HCT116 (cell line): ENCODE data around the gene RBM46. TPM values are rescaled to one million over a fixed set of nuclear protein-coding genes. Genes with fewer than 3 reads are reported as not detected.

Source experiments
- ATAC-seq: fragments of 200-7000 bp; cut with Tn5 transposase; 2 replicates; pipeline ENCODE4 v1.9.1; 2020; ENCODE audit warnings: mild to moderate bottlenecking, moderate library complexity
- BruUV-seq: library from RNA; stranded (reverse); fragments of 400-500 nt; replicated peaks from 2 replicates; lab custom pipeline; 2021; lab: Mats Ljungman, UMichigan
- CTCF ChIA-PET: fragments of 300-600 bp; sonication (Branson Sonifier 250); formaldehyde crosslinking; loops from one replicate; lab custom pipeline; 2021; ENCODE audit warnings: antibody characterized with exemption; lab: Charles Lee
- POLR2A ChIA-PET: fragments of 300-600, 350-600 bp; sonication (Branson Sonifier 250); formaldehyde crosslinking; loops from one replicate; lab custom pipeline; 2021; ENCODE audit warnings: antibody characterized with exemption; lab: Charles Lee
- RAD21 ChIA-PET, 2 experiments: fragments of 300-600 bp; sonication (Branson Sonifier 250); formaldehyde crosslinking; loops; one replicate each; lab custom pipeline; 2023; ENCODE audit warnings: low total read pairs in 2 of 2; ENCODE audit not compliant: uncharacterized antibody in 2 of 2, unreplicated experiment in 2 of 2, low non-redundant PET in 1 of 2; lab: Charles Lee
- DNase-seq: peaks from one replicate; pipeline ENCODE4 v3.0.0-alpha.2; 2010; ENCODE audit warnings: low read depth, low spot score
- H2AFZ ChIP-seq: fragments of 200-600 bp; shearing (Covaris generic), sonication (generic); 2 replicates; pipeline ENCODE4 v1.6.1; 2017; ENCODE audit warnings: low read depth, mixed run types, mixed read lengths, antibody characterized with exemption, low read length; ENCODE audit not compliant: poor library complexity, severe bottlenecking
- H3K27ac ChIP-seq: 2 replicates; pipeline ENCODE4 v1.5.1; 2012; ENCODE audit warnings: low read depth, low read length
- H3K27me3 ChIP-seq: fragments of 200-600 bp; sonication (generic); 2 replicates; pipeline ENCODE4 v1.6.1; 2016; ENCODE audit warnings: mixed run types, low read length, mixed read lengths; ENCODE audit not compliant: insufficient read depth
- H3K36me3 ChIP-seq, 2 experiments: fragments of 200-500 bp in 1 of 2; fragments of 200-600 bp in 1 of 2; sonication (Bioruptor generic) in 1 of 2; sonication (generic) in 1 of 2; 2 replicates each; pipeline versions ENCODE4 v1.5.1 to v1.6.1; 2014 to 2016; ENCODE audit warnings: low read length in 2 of 2, inconsistent platforms in 1 of 2, mixed read lengths in 1 of 2, mixed run types in 1 of 2; ENCODE audit not compliant: insufficient read depth in 2 of 2, control insufficient read depth in 1 of 2
- H3K4me1 ChIP-seq, 2 experiments: fragments of 200-600 bp in 1 of 2; sonication (generic) in 1 of 2; 2 replicates each; pipeline versions ENCODE4 v1.5.1 to v1.6.1; 2012 to 2017; ENCODE audit warnings: low read length in 2 of 2, inconsistent platforms in 1 of 2, mild to moderate bottlenecking in 1 of 2, mixed read lengths in 1 of 2, mixed run types in 1 of 2, moderate library complexity in 1 of 2; ENCODE audit not compliant: insufficient read depth in 2 of 2, control insufficient read depth in 1 of 2
- H3K4me2 ChIP-seq: fragments of 200-600 bp; sonication (generic); 2 replicates; pipeline ENCODE4 v1.6.1; 2017; ENCODE audit warnings: mixed run types, low read length, mixed read lengths
- H3K4me3 ChIP-seq, 2 experiments: fragments of 200-600 bp in 1 of 2; sonication (generic) in 1 of 2; replicated peaks in 1 of 2; 2 replicates each; pipeline ENCODE4 v1.5.1; 2011 to 2016; ENCODE audit warnings: low read length in 2 of 2, control low read depth in 1 of 2, low read depth in 1 of 2, mild to moderate bottlenecking in 1 of 2, mixed read lengths in 1 of 2, mixed run types in 1 of 2
- H3K79me2 ChIP-seq: fragments of 200-600 bp; sonication (generic); 2 replicates; pipeline ENCODE4 v1.6.1; 2017; ENCODE audit warnings: mild to moderate bottlenecking, mixed run types, low read length, moderate library complexity, mixed read lengths; ENCODE audit not compliant: insufficient read depth
- H3K9ac ChIP-seq: fragments of 200-600 bp; sonication (generic); 2 replicates; pipeline ENCODE4 v1.6.1; 2016; ENCODE audit warnings: low read length, mixed read lengths
- H3K9me2 ChIP-seq: fragments of 200-600 bp; sonication (generic), shearing (Covaris generic); 2 replicates; pipeline ENCODE4 v1.6.1; 2017; ENCODE audit warnings: mixed run types, mild to moderate bottlenecking, moderate library complexity; ENCODE audit not compliant: insufficient read depth
- H3K9me3 ChIP-seq, 2 experiments: fragments of 200-500 bp in 1 of 2; fragments of 200-600 bp in 1 of 2; sonication (Bioruptor generic) in 1 of 2; sonication (generic) in 1 of 2; 2 replicates each; pipeline ENCODE4 v1.6.1; 2014 to 2017; ENCODE audit warnings: low read length in 2 of 2, mixed read lengths in 2 of 2, inconsistent platforms in 1 of 2, low read depth in 1 of 2, mild to moderate bottlenecking in 1 of 2, mixed run types in 1 of 2, moderate library complexity in 1 of 2; ENCODE audit not compliant: control insufficient read depth in 1 of 2, insufficient read depth in 1 of 2
- H4K20me1 ChIP-seq: fragments of 200-600 bp; sonication (generic), shearing (Covaris generic); 2 replicates; pipeline ENCODE4 v1.6.1; 2017; ENCODE audit warnings: mixed run types, mild to moderate bottlenecking, moderate library complexity; ENCODE audit not compliant: insufficient read depth
- CBX3 ChIP-seq: IDR thresholded peaks from 2 replicates; pipeline ENCODE4 v1.6.1; 2012; ENCODE audit warnings: low read depth
- CEBPB ChIP-seq: IDR thresholded peaks from 2 replicates; pipeline ENCODE4 v1.6.1; 2012; ENCODE audit warnings: low read depth
- ELF1 ChIP-seq: IDR thresholded peaks from 2 replicates; pipeline ENCODE4 v1.6.1; 2012; ENCODE audit warnings: low read depth, borderline replicate concordance
- EZH2 ChIP-seq: fragments of 200-600 bp; sonication (generic); IDR thresholded peaks from 2 replicates; pipeline ENCODE4 v1.6.1; 2017; ENCODE audit warnings: antibody characterized with exemption, mixed run types
- EZH2phosphoT487 ChIP-seq: fragments of 200-600 bp; IDR thresholded peaks from 2 replicates; pipeline ENCODE4 v1.6.1; 2018; ENCODE audit warnings: antibody characterized with exemption, borderline replicate concordance
- FOSL1 ChIP-seq: IDR thresholded peaks from 2 replicates; pipeline ENCODE4 v1.6.1; 2012; ENCODE audit warnings: low read depth
- JUND ChIP-seq: IDR thresholded peaks from 2 replicates; pipeline ENCODE4 v1.6.1; 2012
- POLR2A ChIP-seq: IDR thresholded peaks from 2 replicates; pipeline ENCODE4 v1.7.0; 2011; ENCODE audit warnings: borderline replicate concordance; ENCODE audit not compliant: insufficient read depth, insufficient read length; ENCODE audit errors: extremely low read depth
- POLR2AphosphoS5 ChIP-seq: IDR thresholded peaks from 2 replicates; pipeline ENCODE4 v1.6.1; 2011; ENCODE audit warnings: mild to moderate bottlenecking, low read depth, low read length, moderate library complexity
- REST ChIP-seq: IDR thresholded peaks from 2 replicates; pipeline ENCODE4 v1.6.1; 2012; ENCODE audit warnings: low read depth
- SIN3A ChIP-seq: IDR thresholded peaks from 2 replicates; pipeline ENCODE4 v1.6.1; 2012; ENCODE audit warnings: low read depth
- SP1 ChIP-seq: IDR thresholded peaks from 2 replicates; pipeline ENCODE4 v1.6.1; 2012; ENCODE audit warnings: low read depth
- SRF ChIP-seq: IDR thresholded peaks from 2 replicates; pipeline ENCODE4 v1.6.1; 2012; ENCODE audit warnings: low read depth
- TCF7L2 ChIP-seq: IDR thresholded peaks from 2 replicates; pipeline ENCODE4 v1.7.0; 2011; ENCODE audit warnings: borderline replicate concordance, inconsistent platforms; ENCODE audit not compliant: insufficient read depth, insufficient read length; ENCODE audit errors: extremely low read depth
- YY1 ChIP-seq: IDR thresholded peaks from 2 replicates; pipeline ENCODE4 v1.6.1; 2011; ENCODE audit warnings: low read length, low read depth, moderate library complexity, mild to moderate bottlenecking; ENCODE audit not compliant: insufficient replicate concordance; ENCODE audit errors: extremely low read depth
- ZBTB33 ChIP-seq: IDR thresholded peaks from 2 replicates; pipeline ENCODE4 v1.6.1; 2011; ENCODE audit warnings: mild to moderate bottlenecking, low read length, moderate library complexity; ENCODE audit not compliant: insufficient replicate concordance; ENCODE audit errors: extremely low read depth
- ZFX ChIP-seq: fragments of 450-650 bp; IDR thresholded peaks from 2 replicates; pipeline ENCODE4 v1.6.1; 2017
- ZNF274 ChIP-seq: fragments of 200-500 bp; sonication (Bioruptor generic); IDR thresholded peaks from 2 replicates; pipeline ENCODE4 v1.6.1; 2014; ENCODE audit warnings: mild to moderate bottlenecking, low read depth, low read length, inconsistent platforms
- intact Hi-C: fragments of 100-400 bp; cut with micrococcal nuclease; formaldehyde crosslinking; loops from 2 replicates; pipeline ENCODE4 v1.10.0; 2022
- total RNA-seq: library from RNA; stranded (reverse); gene quantifications from one replicate; pipeline ENCODE4 v1.2.1, GENCODE V29; 2021; ENCODE audit not compliant: unreplicated experiment
- TF ChIP-seq, protein P1 (sequence below): IDR thresholded peaks from 2 replicates; pipeline ENCODE4 v1.6.1; 2012
- TF ChIP-seq, protein P2 (sequence below): IDR thresholded peaks from 2 replicates; pipeline ENCODE4 v1.6.1; 2012

The RBM46 gene
- total RNA-seq, 1 experiment from 2014 or later: 0.39 TPM

GRCh38 chr4:154738426-154738825 is 42.6 kb upstream of the RBM46 start:
- POLR2A ChIA-PET: no interaction called here
- BruUV-seq: no TSS peak
- H3K27ac ChIP-seq: no peak overlapping the region
- H3K4me2 ChIP-seq: no peak overlapping the region
- no peak for ATAC-seq
- no peaks in the 10 kb centered on the region for H3K9me2 ChIP-seq
- no peaks in the 10 kb centered on the region for H3K9me3 ChIP-seq
- H4K20me1 ChIP-seq: no peaks in the 10 kb centered on the region
- CTCF ChIA-PET: no interaction called here
- no peak overlapping the region for H3K4me3 ChIP-seq
- H3K9ac ChIP-seq: no peak overlapping the region
- intact Hi-C loops: no loop called here
- RAD21 ChIA-PET: no interaction called here
- H3K36me3 ChIP-seq: no peaks in the 10 kb centered on the region
- no peak for DNase-seq
- peaks cover under 1 to 9% of the 10 kb centered on the region in 2 experiments; a peak in 3 of 4 replicates for H3K4me1 ChIP-seq
- H2AFZ ChIP-seq: no peak overlapping the region
- TF ChIP-seq ZBTB33 (no peak), ELF1 (no peak), YY1 (no peak), SRF (no peak), EZH2 (no peak), FOSL1 (no peak), POLR2A (no peak), REST (no peak), SP1 (no peak), CBX3 (no peak), JUND (no peak), ZNF274 (no peak), SIN3A (no peak), TCF7L2 (no peak), ZFX (no peak), CEBPB (no peak), POLR2AphosphoS5 (no peak), EZH2phosphoT487 (no peak)
- TF ChIP-seq, protein P1, sequence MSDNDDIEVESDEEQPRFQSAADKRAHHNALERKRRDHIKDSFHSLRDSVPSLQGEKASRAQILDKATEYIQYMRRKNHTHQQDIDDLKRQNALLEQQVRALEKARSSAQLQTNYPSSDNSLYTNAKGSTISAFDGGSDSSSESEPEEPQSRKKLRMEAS: no peak
- TF ChIP-seq, protein P2, sequence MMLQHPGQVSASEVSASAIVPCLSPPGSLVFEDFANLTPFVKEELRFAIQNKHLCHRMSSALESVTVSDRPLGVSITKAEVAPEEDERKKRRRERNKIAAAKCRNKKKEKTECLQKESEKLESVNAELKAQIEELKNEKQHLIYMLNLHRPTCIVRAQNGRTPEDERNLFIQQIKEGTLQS: no peak
- no peaks in the 10 kb centered on the region for H3K27me3 ChIP-seq
- H3K79me2 ChIP-seq: no peaks in the 10 kb centered on the region
